Femur (tissue), 1 donor: ENCODE results near the gene HCRT.
"Not testable (repeated sequence)": the region's sequence is repeated elsewhere in the genome, so short reads cannot be mapped to it uniquely, and the experiment has no call there.

ENCODE experiments used
- DNase-seq: peaks from one replicate; pipeline ENCODE4 v3.0.0-alpha.2; 2017

The HCRT gene, protein sequence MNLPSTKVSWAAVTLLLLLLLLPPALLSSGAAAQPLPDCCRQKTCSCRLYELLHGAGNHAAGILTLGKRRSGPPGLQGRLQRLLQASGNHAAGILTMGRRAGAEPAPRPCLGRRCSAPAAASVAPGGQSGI

DNA sequence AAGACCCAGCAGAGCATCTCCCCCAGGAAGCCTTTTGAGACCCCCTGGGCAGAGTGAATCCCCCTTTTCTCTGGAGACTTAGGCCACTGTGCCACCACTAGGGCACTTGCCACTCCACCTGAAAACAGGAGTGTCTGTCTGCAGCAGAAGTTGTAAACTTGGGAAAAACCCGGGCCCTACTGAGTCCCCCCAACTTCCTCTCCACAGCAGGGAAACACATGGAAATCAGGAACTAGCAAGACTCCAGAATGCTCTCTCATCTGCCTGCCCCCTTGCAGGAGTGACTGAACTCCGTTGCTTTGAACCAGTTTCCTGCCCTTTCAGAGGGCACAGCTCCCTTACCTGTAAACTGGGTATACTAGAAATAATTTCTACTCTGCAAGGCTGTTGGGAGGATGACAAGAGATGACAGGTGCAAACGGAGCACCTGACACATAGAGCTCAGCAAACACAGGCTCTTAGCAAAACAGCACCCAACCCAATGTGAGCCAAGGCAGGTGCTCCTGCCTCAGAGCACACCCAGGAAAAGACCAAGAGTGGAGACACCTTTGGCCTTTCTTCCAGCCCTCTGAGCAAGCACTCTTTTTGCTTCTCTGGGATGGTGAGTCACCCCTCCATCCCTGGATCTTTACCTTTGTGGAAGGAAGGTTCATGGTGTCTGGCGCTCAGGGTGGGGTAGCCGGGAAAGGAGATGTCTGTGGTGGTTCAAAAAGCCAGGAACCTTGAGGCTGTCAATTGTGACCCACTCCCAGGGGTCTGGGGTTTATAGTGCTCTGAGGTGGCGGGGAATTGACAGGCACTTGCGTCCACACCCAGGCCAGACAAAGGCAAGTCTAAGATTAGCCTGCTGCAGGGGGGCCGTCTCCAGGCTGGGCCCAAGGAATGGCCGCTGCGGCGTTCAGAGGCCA is at the start of gene HCRT:
TSS of gene HCRT (minus strand) at position 740 of the 908 bp plus-strand sequence. CDS start at position 653, 87 bp downstream.
- no peak for DNase-seq

DNA sequence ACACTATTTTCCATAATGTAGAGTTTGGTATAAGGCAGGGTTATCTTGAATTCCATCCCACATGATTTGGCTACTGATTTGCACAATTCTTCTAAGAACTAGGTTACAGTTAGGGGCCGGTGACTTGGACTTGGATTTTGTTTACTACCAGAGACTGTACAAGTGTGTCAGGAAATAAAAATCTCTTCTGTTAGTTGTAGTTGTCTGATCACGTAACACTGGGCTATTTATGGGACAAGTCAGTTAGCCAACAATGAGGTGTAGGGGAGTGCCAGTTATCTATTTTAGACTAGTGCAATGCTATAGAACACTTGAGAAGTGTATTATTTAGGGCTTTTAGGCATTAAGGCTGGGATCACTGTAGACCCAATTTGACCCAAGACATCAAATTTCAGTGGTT is 48.7 kb upstream of the HCRT start:
- DNase-seq = no peak

DNA sequence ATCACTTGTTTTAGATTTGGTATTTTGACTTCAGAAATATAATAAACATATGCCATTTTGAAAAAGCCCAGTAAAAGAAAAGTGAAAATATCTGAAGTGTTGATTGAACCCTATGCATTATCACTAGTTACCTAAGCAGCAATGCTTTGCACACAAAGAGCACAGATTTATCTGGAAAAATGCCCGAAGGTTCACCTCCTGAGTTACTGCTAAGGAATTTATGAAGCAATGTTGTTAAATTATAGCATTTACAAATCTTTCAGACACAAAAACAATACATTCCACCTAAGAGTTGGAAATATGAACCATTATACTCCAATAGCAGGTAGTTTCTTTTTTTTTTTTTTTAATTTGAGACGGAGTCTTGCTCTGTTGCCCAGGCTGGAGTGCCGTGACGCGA is 47.9 kb upstream of the HCRT start:
- DNase-seq = no peak

DNA sequence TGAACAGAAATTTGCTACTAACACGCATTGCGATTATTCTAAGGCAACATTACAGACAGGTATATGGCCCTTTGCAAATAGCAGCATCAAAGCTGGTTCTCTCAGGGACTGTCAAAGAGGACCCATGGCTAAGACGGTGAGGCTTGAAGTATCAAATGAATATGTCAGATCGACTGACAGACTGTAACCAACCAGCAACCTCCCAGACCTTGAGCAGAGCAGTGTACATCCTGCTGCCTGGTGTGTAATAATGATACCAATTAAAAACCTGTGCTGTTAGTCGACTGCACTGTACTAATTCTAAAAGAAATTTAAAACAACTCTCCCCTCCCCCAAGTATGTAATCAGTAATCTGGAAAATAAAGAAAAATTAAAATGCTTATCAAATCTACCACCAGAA is 45.0 kb upstream of the HCRT start:
- no peak for DNase-seq

DNA sequence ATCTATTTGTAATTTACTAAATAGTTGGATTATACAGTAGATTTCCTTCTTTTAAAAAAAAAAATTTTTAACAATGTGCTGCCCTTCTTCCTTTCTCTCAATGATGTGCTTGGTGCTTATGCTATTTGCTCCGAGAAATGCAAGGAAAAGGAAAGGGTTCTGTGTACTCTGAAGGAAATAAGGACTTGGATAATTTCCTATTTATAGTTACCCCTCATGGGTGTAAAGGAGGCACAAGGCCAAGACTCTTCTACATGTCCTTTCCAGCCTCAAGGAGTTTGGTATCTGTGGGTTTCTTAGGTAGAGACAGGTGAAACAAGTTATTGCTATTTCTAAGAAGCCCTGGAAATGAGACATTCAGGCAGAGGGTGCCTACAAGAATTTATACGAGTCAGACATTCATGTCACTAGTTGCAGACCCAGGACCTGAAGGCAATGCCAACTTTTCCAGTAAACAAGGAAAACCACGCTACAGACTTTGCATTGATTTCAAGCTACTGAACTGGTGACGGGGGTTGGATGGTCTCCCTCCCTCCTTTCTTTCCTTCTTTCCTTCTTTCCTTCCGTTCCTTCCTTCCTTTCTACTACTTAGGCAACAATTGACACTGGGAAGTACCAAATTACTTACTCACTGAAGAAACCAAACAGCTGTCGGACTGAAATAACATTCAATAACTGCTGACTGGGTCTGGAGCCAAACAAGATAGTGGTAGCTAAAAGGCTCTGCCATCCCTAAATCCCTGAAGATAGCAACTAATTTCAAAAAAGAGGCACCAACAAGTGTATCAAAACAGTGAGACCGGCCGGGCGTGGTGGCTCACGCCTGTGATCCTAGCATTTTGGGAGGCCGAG is 42.8 kb upstream of the HCRT start:
- DNase-seq = no peak

DNA sequence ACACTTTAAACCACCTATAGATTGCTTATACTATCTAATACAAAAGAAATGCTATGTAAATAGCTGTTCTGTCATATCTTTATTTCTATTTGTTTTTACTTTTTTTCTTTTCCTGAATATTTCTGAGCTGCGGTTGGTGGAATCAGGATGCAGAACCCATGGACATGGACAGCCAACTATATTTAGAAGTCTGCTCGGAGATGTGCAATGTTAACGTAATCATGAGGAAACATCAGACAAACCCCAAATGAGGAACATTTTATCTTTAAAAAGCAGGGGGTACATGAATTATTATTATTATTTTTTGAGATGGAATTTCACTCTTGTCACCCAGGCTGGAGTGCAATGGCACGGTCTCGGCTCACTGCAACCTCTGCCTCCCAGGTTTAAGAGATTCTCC is 40.4 kb upstream of the HCRT start:
- DNase-seq = no peak

DNA sequence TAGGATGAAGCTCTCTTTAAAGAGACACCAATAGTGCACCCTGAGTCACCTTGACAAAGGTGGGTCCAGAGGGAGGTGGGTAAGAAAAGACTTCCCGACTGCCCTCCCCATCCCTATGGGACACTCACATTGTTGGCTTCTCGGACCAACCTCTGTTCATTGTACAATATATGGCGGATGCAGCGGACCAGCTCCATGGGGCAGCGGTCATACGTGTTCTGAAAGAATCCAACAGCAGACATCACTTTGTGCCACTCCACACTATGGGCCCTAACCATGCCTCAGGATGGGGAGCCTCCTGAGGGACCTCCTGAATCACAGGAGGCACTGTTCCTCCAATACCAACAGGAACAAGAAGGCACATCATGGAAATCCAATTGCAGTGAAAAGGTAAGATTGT is 39.4 kb upstream of the HCRT start:
- no peak for DNase-seq

DNA sequence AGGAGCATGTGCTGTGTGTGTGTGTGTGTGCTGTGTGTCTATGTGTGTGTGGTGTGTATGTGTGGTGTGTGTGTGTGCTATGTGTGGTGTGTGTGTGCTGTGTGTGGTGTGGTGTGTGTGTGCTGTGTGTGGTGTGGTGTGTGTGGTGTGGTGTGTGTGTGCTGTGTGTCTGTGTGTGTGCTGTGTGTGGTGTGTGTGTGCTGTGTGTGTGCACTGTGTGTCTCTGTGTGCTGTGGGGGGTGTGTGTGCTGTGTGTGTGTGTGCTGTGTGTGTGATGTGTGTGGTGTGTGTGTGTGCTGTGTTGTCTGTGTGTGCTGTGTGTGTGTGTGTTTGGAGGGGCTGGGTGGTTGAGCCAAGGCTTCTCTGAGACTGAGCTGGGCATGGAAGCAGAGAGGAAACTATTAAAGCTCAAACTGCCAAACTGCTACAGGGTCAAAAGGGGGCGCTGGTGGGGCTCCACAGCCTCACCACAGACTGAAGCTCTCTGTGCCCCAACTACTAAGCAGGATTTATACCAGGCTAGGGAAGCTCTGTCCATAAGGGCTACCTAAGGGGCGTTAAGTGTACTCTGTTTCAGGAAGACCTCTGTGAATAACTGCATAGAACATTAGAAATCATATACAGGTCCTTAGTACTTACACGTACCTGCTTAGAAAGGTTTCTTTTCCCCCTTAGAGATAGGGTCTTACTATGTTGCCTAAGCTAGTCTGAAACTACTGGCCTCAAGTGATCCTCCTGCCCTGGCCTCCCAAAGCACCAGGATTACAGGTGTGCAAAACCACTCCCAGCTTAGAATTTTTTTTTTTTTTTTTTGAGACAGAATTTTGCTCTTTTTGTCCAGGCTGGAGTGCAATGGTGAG is 36.9 kb upstream of the HCRT start:
- peak; percentile 41 for DNase-seq

DNA sequence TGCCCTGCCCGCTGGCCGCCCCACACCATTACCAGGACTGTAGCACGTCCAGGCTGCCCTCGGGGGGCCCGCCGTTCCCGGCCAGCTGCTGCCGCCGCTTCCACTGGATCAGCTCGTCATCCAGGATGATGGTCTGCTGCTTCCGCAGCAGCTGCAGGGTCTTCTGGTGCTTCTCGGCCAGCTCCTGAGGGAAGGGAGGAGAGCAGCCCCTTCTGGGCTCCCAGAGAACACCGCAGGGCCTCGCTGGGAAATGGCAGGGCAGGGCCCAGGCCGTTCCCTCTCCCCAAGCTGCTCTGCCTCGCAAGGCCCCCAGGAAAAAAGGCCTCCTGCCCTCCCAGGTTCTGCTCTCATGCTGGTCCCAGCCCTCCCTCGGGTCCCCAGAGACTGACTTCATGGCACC is 34.0 kb upstream of the HCRT start:
- DNase-seq = not testable (repeated sequence)

DNA sequence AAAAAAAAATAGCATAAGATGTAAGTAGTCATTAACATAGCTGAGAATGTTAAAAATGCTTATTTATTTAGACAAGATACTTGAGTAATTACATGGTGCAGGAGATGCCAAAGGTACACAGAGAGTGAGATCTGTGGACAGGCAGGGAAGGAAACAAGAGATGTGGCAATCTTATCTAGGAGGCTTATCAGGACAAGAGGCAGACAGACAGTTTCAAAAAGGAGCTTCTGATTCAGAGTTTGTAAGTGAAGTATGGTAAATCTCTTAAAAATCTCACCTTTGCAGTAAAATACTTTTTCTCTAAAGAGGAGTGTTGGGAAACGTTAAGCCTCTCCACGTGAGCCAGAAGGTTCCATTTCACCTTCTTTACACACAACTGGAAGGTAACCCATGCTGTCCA is 28.9 kb upstream of the HCRT start:
- DNase-seq = no peak

DNA sequence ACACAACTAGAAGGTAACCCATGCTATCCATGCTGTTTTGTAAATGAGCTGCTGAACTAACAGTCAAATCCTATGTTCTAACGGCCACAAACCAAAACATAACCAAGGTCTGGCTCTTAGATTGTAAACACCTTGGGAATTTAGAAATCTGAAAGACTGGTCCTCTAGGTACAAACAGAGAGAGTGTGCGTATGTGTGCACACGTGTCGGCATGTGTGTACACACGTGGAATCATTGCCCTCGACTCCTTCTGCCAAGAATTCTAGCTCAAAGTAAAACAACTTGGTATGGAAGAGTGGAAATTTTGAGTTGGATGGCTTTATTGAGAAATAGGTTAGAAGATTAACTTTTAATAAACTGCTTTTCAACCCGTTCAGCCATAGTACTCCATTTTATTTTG is 27.1 kb upstream of the HCRT start:
- DNase-seq = no peak

DNA sequence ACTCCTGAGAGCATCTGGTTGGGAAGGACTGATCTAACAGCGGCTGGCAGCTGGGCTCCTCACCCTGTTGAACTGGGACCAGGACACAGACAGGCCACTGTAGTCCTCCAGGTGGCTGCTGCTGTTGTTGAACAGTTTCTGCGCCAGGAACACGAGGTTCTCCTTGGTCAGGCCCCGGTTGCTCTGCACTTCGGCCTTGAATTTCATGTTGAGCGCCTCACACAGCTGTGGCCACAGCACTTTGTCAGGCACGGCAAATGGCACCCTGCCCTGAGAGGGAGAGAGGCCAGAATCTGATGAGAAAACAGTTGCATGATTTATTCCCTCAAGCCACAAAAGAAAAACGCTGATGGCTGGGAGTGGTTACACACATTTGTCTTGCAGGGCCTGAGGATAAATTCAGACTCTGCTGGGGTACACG is 26.7 kb upstream of the HCRT start:
- peak; percentile 80 for DNase-seq

DNA sequence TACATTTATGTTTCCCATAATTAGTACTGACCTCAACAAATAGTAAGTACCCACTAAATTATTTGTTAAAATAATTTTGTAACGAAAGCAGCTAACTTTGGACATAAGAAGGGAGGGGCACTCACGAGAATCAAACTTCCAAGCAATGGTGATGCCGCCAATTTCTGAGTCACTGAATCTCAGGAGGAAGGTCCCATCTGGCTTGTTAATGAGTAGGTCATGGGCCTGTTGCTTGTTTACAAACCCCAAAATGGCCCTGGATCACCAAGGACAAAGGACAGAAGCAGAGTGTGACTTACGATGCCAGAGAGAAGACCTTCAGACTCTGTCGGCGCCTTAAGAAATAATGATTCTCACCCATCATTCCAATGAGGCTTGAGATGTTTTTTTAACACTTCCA is 24.8 kb upstream of the HCRT start:
- no peak for DNase-seq

DNA sequence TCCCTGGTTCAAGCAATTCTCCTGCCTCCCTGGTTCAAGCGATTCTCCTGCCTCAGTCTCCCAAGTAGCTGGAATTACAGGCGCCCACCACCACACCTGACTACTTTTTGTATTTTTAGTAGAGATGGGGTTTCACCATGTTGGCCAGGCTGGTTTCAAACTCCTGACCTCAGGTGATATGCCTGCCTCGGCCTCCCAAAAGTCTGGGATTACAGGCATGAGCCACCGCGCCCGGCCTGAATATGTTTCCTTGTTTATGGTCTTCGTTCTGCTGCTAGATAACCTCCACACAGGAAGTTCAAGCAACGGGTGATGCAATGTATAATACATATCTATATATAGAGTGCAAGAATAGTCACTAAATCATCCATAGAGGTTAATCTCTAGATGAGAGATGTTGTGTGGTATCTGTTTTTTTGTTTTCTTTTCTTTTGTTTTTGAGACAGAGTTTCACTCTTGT is 20.9 kb upstream of the HCRT start:
- DNase-seq = not testable (repeated sequence)

DNA sequence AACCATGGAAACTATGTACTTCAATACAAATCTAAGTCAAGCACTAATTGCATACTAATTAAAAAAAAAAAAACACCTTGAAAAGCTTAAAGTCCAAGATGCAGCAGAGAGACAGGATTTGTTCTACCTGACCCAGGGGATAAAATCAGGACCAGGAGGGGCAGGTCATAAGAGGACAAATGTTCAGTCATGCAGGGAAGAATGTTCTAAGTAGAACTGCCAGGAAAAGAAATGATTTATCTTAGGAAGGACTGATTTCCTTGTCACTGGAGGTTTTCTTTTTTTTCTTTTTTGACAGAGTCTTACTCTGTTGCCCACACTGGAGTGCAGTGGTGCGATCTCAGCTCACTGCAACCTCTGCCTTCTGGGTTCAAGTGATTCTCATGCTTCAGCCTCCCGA is 18.1 kb upstream of the HCRT start:
- no peak for DNase-seq

DNA sequence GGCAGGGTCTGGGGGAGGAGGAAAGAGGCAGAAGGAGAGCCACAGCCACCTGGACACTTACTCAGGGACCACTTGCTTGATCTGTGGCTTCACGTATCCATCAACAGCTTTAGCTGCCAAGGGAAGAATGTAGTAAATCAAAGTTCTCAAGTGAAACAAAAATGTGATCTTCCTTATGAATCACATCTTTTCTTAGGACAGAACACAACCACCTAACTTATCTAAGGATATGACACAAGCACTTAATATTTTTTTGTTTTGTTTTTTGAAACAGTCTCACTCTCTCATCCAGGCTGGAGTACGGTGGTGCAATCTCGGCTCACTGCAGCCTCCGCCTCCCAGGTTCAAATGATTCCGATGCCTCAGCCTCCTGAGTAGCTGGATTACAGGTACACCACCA is 17.4 kb upstream of the HCRT start:
- no peak for DNase-seq

DNA sequence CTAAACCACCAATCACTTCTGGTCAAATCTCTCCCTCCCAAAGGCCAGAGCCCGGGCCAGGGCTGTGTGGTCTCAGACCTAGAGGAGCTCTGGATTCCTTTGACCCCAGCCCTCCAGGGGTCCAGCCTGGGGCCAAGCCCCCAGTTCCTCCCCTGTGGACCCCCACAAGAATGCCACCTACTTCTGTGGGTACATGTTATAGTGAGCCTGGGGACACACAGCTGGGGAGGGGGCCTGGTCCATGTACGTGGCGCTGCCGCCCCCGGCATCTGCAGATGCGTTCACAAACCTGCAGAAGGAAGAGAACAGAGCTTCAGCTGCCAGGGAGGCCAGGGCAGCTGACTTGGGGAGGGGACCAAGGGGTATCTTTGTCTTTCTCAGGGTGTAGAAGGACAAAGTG is 16.9 kb upstream of the HCRT start:
- DNase-seq = no peak

DNA sequence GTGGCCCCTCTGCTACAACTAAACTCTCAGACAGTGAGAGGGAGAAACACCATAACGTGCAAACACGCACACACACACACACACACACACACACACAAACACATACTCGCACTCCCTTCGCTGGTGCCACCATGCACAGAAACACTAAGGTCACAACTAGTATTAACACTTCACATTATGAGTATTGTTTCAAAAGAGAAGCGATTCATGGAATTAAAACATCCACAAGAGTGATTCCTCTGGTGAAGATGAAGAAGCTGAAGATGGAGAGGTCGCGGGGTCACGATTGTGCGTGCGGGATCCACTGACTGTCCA is 16.2 kb upstream of the HCRT start:
- DNase-seq = no peak

DNA sequence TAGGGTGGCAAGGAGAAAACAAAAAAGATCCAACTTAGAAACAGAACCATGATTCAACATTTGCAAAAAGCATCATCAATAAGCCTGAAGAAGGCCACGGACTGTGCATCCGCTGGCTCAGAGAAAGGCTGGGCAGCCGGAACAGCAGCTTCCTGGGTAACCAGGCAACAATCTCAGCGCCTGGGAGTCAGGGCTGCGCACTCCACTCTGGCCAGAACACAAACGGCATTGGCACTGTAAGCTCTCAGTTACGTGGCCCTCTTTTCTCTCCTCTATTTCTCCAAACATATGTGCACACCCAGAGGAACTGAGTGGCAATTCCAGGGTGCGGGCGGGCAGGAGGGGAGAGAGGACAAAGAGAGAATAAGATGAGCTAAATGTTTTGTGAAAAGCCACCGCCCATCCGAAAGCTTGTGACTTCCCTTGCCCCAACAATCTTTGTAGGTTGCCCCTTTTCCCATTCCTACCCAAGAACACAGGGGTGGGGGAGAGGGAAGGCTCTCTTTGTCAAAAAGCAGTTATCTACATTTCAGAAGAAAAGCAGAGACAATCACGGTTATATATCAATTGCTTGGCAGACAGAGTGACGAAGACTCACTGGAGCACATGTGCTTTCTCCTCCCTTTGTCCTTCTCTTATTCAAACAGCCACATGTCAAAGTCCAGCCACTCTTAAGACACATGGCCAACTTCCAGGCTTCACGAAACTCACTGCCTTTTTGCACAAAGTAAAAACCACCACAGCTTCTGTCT is 15.6 kb upstream of the HCRT start:
- DNase-seq = no peak

DNA sequence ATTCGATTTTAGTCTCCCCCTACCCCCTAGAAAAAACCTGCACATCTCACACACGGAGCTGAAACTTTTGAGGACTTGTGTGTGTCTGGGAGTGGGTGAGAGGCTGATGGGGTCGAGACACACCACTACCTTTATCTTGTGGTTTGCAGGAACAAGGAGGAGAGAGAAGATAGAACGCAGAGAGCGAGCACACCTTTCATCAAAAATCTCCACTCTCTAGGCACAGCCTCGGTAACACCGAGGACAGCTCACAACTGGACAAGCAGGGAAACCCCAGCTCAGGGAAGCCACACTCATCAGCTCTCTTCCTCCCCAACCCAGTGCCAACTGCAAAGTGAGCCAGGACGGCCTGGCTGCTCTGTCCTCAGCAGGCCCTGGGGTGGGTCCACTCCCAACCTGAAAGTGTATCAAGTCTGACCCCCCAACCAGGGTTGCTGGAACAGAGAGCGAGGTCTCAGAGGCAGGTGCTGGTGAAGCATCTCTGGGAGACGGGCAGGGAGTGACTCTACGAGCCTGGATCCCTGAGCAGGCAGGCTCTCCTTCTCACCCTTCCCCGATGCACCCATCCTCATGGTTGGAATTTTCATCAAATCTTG is 14.3 kb upstream of the HCRT start:
- DNase-seq = no peak

DNA sequence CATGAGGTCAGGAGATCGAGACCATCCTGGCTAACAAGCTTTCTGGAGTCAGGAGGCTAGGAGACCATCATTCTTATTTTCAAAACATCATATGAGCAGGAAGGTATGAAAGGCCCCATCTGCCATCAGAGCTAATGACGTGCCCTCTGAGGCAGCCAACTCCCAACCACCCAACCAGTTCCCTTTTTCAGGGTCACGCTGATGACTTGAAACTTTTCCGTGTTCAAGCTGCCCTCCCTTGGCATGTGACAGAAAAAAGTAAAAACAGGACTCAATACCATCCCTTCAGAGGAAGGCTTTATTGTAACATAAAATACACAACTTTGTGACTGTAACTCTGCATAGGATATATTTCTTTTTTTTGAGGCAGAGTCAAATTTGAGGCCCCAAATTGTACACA is 13.6 kb upstream of the HCRT start:
- DNase-seq = no peak
